Measurements from ENCODE around the gene KAZN.

The KAZN gene

GRCh38 chr1:14944471-14944985 is 346.0 kb downstream of the KAZN start:
- DNase-seq, result no peak

GRCh38 chr1:14945132-14946010 is 346.9 kb downstream of the KAZN start:
- DNase-seq, result no peak

GRCh38 chr1:14946011-14946359 is 347.5 kb downstream of the KAZN start:
- DNase-seq, result no peak

- DNase-seq, result no peak
Measured at GRCh38 chr1:14946684-14947238, 348.3 kb downstream of the KAZN start.

- no peak for DNase-seq
Measured at GRCh38 chr1:14947421-14947820, 348.9 kb downstream of the KAZN start.

- DNase-seq, result no peak
Measured at GRCh38 chr1:14948112-14948652, 349.7 kb downstream of the KAZN start.

GRCh38 chr1:14949270-14949835 is 350.9 kb downstream of the KAZN start:
- no peak for DNase-seq

GRCh38 chr1:14949836-14950713 is 351.6 kb downstream of the KAZN start:
- DNase-seq, result no peak

- no peak for DNase-seq
Measured at GRCh38 chr1:14951766-14952165, 353.3 kb downstream of the KAZN start.

GRCh38 chr1:14952626-14953314 is 354.3 kb downstream of the KAZN start:
- DNase-seq, result no peak

- DNase-seq, result no peak
Measured at GRCh38 chr1:14954210-14954609, 355.7 kb downstream of the KAZN start.

- DNase-seq, result no peak
Measured at GRCh38 chr1:14954930-14955329, 356.4 kb downstream of the KAZN start.

GRCh38 chr1:14955402-14955801 is 356.9 kb downstream of the KAZN start:
- DNase-seq, result no peak

- no peak for DNase-seq
Measured at GRCh38 chr1:14955976-14956375, 357.5 kb downstream of the KAZN start.

- DNase-seq, result no peak
Measured at GRCh38 chr1:14956579-14957195, 358.2 kb downstream of the KAZN start.

GRCh38 chr1:14957375-14958098 is 359.1 kb downstream of the KAZN start:
- no peak for DNase-seq

GRCh38 chr1:14958249-14959058 is 360.0 kb downstream of the KAZN start:
- DNase-seq, result no peak

GRCh38 chr1:14959059-14959694 is 360.7 kb downstream of the KAZN start:
- DNase-seq, result no peak

GRCh38 chr1:14961661-14962267 is 363.3 kb downstream of the KAZN start:
- no peak for DNase-seq

All from central memory CD4-positive, alpha-beta T cell (primary cell).